GM18507 (cell line): Measurements from ENCODE around the gene TP53INP2.
"Not testable (repeated sequence)": the region's sequence is repeated elsewhere in the genome, so short reads cannot be mapped to it uniquely, and the experiment has no call there.

Source experiments
- DNase-seq: peaks from one replicate; pipeline ENCODE4 v3.0.0; 2011; ENCODE audit warnings: low read depth; ENCODE audit not compliant: insufficient read length; ENCODE audit errors: extremely low spot score
- FAIRE-seq: peaks from 2 replicates; lab custom pipeline; 2011; peaks lifted over from hg19 to GRCh38; lab: Jason Lieb, UNC

Gene TP53INP2

DNA sequence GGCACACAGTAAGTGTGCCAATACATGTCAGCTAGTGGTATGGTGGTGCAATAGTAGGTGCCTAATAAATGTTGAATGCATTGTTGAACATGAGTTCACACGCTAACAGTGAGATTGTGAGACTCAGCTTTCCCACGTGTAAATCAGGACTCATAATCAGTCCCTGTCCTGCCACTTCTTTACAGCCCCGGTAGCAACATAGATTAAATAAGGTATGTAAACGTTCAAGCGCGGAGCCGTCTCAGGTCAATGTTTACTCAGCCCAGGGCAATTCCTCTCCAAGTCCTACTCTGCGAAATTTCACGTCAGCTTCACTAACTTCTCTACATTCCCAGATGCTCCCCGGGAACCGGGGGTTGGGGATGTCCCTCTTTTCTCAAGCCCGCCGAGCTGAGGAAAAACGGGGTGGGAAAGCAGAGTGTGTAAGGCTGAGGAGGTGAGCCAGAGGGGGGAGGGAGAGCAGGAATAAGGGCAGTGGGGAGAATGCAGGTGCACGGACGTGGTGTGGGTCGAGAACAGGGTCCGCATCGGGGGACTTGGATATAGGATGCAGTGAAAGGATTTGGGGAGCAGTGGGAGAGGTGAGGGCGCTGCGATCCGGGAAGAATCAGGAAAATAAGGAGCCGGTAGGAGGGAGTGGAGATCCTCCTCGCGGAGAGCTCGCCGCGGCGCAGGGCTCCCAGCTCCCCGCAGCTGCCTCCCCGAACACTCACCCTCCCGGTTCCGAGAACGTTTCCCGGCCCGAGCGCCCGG lies 544 bp upstream of the TP53INP2 start:
- no peak for FAIRE-seq
- no peak for DNase-seq

DNA sequence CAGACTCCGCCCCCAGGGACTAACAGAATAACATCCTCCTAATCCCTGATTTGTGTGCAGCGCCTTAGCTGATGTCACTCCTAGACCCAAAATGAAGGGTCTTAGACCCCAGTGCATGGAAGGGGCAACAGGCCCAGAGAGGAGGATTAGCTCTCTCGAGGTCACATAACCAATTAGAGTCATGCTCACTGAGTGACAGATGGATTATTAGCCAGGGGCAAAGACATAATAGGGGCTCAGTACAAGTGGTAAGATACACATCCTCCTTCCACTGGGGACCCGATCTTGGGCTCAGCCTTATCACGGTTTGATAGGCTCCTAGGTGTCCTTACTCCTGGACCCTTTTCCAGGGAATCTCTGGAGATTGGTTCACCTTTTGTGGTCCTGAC lies 858 bp downstream of the TP53INP2 start:
- DNase-seq (no peak), FAIRE-seq (no peak)

DNA sequence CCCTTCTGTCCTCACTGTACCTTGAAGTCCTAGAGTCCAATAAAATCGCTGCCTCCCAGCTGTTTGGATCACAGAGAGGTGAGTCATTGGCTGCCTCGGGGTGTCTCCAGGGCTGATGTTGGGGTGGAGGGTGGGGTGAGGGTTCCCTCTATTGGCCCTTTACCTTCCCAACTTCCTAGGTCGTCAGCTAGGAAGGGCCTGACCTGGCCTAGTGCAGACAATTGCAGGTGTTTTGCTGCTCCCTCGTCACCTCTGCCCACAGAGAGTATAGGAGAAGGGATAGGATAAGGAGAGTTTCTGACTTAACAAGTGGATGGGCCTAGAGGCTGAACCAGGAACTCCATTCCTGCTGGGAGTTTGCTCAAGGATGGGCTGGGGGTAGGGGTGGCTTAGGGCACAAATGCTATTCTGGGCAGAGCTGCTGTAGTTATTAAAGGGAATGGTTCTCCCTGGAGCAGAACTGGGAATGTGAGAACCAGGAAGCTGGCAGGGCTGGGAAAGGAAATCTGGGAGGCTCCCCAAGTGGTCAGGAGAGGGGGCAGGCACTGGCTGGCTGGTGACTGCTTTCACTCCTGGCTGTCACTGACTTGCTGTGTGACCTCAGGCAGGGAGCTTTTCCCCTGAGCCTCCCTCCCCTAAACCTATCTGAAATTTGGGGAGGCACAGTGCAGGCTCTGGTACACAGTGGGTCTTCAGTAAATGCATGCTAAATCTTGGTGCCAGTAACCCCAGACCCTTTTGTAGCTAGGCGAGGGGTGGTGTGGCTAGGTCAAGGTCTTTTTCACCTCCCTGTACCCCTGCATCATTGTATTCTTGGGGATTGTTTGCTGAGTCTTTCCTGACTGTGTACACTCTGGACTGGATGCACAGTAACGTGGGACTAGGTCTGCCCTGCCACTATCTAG lies 1.5 kb downstream of the TP53INP2 start:
- no peak for DNase-seq
- FAIRE-seq: no peak

DNA sequence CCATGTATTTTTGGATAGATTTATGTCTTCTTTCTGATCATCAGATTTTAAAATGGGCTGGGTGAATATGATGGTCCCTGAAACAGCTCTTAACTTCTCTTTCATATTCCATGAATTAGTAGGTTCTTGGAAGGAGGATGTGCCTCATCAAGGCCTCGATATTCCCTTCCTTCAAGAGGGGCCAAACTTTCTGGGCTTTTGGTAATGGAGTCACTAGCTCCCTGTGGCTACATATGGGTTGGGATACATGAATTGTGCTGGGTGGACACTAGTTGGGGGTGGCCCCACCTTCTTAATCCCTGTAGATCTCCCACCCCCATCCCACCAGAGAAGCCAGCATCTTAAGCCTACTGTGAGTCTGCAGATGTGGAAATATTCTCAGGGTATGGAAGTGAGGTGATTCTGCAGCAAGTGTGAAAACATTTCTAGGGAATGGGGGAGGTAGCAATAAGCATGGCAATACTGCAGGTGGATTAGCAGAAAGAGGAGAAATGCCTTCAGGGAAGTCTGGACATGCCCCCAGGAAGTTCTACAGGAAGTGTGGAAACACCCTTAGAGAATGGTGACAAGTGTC lies 2.2 kb downstream of the TP53INP2 start:
- no peak for DNase-seq

DNA sequence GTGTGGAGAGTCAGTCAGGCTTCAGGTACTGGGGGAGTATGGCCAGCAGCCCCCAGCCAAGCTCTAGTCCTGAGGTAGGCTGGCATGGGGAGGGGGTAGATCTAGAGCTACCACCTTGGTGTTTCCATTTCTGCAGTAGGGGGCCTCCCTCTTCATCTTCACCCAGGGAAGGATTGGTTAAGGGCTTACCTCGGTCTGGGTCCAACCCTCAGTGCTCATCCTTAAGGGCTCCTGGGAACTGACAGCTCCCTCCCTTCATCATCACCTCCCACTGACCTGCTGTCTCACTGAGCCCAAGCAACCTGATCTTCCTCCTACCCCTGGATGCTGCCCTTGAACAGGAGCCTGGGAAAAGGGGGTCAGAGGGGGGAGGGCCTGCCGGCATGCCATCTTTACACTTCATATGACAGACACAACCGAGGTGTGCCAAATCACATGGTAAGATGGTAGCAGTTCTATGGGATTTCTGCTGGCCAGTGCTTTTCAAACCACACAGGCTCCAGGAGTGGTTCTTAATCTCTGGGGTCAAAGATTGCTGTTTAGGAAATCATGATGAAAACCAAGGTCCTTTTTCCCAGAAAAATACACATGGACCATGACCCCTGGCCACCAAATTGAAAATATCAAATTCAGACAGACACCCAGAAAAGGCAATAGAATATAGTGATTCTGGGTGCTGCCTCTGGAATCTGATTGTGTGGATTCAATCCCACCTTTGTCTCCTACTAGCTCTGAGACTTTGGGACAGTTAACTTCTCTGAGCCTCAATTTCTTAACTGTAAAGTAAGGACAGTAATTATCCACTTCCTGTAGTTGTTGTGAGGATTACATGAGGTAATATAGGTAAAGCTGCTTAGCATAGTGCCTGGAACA lies 3.0 kb downstream of the TP53INP2 start:
- FAIRE-seq (no peak), DNase-seq (no peak)

More for the DNA sequence above, 2.2 kb downstream of the TP53INP2 start:
- no peak for FAIRE-seq

DNA sequence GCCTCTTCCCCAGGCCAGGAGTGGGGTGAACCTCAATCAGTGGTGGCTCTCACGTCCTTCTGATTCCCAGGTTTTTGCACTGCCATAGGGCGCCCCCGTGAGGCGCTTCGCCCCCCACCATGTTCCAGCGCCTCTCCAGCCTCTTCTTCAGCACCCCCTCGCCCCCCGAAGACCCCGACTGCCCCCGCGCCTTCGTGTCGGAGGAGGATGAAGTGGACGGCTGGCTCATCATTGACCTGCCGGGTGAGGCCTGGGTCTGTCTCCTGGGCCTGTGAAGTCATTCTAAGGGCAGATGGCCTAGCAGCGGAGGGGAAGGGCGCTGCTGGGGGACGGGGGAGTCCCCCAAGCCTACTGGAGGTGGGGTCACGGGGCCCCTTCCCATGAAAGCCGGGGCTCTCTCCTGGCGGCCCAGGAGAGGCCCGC lies 4.5 kb downstream of the TP53INP2 start:
- FAIRE-seq (no peak), DNase-seq (no peak)

DNA sequence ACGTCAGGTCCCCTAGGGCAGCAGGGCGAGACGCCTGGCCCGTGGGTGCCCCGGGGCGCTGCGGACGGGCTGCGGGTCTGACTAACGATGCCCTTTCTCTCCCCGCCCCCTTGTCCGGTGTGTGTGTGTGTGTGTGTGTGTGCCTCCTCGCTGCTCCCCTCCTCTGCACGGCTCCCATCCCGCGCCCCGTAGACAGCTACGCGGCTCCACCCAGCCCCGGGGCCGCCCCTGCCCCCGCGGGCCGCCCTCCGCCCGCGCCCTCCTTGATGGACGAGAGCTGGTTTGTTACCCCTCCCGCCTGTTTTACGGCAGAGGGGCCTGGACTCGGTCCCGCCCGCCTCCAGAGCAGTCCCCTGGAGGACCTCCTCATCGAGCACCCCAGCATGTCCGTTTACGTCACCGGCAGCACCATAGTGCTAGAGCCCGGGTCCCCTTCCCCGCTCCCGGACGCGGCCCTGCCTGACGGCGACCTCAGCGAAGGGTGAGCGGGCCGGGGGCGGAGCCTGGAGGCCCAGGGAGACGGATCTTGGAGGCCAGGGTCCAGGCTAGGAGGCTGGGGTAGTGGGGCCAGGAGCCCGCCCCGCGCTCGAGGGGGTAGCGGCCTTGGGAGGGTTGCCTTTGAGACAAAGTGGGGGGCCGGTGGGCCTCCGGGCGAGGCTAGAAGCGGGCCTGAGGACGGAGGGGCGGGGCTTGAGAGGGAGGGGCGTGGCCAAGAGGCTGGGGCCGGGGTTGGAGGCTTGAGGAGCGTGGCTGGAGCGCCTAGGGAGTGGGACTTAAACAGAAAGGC lies 5.1 kb downstream of the TP53INP2 start:
- no peak for FAIRE-seq

DNA sequence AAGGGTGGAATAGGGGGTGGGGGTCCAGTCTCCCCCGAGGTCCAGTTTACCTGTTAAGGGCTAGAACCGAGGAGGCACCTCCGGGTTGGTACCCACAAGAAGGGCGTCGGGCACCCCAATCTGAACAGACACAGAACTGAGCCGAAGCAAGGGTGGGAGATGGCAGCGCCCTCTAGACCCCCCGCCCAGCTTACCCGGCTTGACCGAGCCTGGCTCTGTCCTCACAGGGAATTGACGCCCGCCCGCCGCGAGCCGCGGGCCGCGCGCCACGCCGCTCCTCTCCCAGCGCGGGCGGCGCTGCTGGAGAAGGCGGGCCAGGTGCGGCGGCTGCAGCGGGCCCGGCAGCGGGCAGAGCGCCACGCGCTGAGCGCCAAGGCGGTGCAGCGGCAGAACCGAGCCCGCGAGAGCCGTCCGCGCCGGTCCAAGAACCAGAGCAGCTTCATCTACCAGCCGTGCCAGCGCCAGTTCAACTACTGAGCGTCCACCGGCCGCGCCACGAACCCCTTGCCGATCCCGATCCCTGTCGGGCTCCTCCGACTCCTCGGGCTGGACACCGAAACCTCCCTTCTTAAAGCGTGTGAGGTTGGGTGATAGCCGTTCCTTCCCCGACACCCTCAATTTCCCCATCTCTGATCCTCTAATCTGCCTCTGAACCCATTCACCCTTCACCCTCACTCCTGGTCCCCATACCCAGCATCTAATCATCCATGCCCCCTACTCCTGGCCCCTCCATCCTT lies 5.9 kb downstream of the TP53INP2 start:
- no peak for FAIRE-seq
- peak; percentile 47 for DNase-seq

More for the DNA sequence above, 5.1 kb downstream of the TP53INP2 start:
- peak; percentile 56 for DNase-seq

DNA sequence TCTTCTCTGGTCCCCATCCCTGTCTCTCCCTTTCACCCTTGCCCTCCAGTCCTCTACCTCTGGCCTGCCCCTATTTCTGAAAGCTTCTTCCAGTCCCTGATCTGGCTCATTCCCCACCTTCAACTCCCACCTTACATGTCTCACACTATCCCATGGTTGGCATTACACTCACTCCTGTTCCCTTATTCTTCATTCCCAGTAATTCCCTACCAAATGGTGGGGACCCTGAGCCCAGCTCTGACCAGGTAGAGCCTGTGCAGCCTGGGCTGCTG lies 6.4 kb downstream of the TP53INP2 start:
- DNase-seq (no peak), FAIRE-seq (no peak)

DNA sequence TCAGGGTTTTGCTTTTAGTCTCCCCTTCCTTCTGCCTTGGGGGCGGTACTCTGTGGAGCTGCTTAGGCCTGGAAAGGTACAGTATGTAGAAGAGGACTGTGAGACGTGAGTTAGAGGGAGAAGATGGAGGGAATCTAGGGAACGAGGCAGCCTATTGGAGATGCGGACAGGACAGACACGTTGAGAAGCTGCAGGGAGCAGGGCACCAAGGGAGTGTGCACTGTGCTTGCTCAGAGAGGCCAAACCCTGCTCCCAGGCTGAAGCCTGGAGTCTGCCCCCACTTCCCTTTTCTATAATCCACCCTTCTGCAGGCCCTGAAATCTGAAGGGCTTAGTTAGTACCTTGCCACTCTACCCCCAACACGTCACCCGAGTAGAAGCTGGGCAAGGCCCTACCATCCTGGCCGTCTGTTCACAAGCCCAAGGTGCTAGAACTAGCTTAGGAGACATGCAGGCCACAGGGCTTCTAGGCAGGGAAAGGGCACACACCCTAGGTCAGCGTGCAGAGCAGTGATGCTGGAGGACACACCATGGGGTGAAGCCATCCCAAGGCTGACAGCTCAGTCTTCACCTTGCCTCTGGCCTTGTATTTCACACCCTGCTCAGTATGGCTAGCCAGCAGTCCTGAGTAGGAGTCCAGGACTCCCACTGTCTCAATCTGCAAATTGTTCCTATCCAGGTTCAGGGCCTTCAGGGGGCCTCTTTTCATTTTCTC lies 6.9 kb downstream of the TP53INP2 start:
- FAIRE-seq: no peak
- no peak for DNase-seq

DNA sequence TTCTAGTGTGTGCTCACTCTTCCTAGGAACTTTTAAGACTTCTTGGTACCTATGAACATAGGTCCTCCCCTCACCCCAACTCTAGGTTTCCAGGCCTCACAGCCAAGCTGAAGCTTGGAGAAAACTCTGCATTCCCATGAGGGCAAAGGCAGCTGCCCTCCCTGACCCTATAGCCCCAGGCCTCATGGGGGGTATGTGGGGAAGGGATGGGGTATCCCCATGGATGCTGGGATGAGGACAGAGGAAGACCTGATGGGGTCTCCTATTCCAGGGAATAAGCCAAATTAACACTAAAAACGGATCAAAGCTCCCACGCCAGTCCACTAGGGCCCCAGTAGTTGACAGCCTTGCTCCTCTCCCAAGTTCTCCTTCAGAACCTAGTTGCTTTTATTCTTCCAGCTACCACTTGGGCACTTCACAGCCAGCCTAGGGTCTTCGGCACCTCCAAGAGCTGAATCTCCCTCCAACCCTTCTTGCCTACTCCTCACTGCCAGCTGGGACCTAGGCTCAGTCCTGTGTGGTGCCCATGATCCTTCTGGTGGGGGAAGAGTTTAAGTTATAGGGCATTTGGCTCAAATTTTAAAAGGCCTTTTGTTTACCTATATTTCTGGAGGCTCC lies 7.8 kb downstream of the TP53INP2 start:
- no peak for DNase-seq
- no peak for FAIRE-seq

DNA sequence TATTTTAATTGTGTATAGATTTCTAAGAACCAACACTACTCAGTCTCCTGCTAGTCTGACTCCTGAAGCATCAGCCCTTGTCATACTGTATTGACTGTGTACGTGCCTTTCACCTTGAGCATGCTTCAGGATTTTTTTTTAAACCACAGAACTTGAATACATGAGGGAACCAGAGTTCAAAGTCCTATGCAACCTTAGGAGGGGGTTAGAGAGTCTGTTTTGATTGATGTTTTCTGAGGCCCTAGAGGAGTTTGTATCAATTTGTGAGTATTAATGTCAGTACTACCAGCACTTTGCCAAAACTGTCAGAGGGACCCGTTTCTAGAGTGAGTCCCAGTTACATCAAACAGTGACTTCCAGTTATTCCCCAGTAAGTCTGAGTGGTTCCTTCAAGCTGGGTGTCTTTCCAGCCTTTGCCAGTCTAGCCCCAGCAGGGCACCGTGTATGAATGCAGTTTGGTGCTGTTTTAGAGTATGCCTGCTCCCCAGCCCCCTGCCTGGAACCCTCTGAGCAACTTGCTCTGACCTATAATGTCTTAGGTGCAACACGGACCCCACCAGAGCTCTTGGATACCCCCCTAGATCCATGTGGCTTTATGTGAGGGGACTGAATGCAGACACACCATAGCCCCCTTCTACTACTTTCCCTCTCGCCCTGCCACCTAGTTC lies 8.5 kb downstream of the TP53INP2 start:
- DNase-seq (no peak), FAIRE-seq (no peak)

DNA sequence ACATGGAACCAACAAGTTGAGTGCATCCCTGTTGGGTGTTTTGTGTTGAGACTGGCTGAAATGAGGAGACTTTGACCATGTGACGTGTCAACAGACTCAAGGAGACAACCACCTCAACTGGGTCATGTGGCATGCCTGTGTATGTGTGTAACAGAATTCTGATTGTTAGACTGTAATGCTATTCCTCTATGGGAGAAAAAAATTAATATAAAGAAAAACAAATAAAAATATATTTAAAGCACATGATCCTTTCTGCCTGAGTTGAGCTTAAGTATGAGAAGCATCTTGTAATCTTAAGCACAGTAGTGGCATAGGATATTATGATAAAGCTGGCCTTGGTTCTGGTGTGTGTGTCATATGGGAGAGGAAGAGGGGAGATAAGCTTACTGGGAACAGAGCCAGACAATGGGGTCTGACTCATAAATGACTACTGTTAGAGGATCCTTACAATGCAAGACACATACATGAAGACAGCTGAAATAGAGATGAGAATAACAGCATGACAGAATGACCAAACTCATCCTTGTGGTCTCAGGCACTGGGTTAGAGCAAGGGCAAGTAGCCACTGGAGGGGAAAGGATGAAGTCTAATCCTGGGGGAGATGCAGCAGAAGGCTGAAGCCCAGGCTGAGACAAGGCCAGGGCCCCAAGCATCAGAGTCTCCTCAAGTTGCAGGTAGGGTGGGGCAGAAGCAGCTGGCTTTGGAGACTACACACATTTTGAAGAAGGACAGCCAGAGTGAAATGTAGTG lies 9.2 kb downstream of the TP53INP2 start:
- DNase-seq: no peak
- no peak for FAIRE-seq

DNA sequence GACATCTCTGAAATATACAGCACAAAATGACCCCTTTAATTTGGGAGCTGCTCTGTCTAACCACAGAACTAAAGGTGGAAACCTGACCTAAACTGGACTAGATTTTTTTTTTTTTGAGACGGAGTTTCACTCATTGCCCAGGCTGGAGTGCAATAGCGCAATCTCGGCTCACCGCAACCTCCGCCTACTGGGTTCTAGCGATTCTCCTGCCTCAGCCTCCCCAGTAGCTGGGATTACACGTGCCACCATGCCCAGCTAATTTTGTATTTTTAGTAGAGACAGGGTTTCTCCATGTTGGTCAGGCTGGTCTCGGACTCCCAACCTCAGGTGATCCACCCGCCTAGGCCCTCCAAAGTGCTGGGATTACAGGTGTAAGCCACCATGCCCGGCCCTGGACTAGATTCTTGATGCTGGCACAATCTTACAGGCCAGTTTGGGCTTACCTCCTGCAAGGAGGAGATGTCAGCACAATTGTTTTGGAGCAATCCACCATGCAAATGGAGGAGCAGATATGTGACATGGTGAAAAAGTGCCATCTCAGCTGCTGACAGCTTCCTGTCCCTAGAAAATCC lies 9.9 kb downstream of the TP53INP2 start:
- FAIRE-seq, DNase-seq: not testable (repeated sequence)

DNA sequence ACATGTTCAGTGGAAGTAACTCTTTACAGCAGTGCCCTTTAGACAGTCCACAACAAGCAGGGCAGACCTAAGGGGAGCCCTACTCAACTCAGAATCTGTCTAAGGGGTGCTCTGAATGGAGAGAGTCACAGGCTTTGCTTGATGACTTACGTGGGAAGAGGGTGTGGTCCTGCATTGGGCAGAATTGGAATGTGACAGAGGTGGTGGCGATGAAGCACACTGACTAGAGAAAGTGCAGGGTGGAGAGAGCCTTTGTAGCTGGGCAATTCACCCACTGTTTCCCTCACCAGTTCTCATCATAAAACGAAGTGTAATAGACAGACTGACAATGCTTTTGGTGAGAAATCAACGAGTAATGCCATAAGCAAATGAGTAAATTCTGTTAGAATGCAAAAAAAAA lies 11.2 kb downstream of the TP53INP2 start:
- DNase-seq: no peak
- no peak for FAIRE-seq

DNA sequence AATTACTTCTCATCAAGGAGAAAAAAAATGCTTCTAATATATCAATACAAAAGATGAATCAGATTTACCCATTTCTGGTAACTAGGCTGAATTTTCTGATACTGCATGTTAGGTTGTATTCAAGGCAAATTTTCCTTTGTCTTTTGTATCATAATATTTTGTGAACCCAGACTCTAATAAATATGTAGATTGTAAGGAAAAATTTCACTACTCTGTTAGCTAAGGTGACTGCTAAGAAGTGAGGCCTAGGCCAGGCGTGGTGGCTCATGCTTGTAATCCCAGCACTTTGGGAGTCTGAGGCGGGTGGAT lies 12.7 kb downstream of the TP53INP2 start:
- FAIRE-seq (no peak), DNase-seq (no peak)
